Measurements from ENCODE around the gene LCMT1. TPM values are rescaled to one million over a fixed set of nuclear protein-coding genes. Genes with fewer than 3 reads are reported as not detected.
"Not testable (repeated sequence)": the region's sequence is repeated elsewhere in the genome, so short reads cannot be mapped to it uniquely, and the experiment has no call there.

LCMT1 gene
- 53.4 TPM for total RNA-seq

DNA sequence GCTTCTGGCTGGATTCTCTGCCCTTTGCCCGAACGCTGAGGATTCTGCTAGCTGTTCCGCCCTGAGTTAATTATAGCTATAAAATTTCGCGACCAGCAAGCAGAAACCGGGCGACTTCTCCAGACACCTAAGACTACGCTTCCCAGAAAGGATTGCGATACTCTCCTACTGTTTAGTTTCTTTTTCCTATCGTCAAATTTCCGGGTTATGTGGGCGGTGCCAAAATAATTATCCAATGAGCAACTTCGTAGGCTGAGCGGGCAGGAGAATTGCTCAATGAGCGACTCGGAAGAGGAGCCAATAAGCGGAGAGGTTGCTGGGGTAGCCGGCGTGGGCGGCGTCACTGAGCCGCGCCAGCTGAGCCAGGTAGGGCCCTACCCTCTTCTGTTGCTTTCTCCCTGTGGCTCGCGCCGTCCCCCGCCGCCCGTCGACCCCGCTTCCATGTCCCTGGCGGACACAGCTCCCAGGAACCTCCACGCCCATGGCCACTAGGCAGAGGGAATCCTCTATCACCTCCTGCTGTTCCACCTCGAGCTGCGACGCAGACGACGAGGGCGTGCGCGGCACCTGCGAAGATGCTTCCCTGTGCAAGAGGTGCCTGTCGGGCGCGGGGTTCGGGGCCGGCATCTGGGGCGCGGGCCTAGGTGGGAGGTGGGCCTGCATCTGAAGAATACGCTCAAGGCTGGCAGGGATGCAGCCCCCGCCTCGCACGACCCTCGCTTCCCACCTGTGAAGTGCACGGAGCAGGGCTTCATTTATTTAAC is at the start of gene LCMT1:
Gene LCMT1 (plus strand): TSS at position 340 of the 764 bp plus-strand sequence. CDS start 142 bp downstream, at position 482.
- FAIRE-seq = peak; percentile 92
- peak; percentile 86 to 93 for DNase-seq (ENCODE audit: low spot score in 2 of 2)

DNA sequence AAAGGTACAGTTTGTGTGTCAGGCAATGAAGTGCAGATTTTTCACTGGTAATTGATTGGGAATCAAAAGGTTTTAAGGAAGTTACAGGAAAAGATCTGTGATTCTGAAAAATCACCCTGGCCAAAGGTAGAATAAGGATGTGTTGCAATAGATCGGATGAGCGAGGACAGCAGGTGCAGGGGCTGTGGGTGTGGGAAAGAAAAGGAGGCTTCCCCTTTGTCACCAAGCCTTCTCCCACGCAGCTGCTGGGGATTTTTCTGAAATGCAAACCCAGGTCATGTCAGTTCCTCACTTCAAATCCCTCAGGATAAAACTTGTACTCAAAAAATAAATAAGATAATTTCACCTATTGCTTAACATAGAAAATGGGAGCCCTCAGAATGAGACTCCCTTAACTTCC is 48.4 kb upstream of the LCMT1 start:
- DNase-seq (ENCODE audit: low spot score in 2 of 2) = no peak
- FAIRE-seq = no peak

DNA sequence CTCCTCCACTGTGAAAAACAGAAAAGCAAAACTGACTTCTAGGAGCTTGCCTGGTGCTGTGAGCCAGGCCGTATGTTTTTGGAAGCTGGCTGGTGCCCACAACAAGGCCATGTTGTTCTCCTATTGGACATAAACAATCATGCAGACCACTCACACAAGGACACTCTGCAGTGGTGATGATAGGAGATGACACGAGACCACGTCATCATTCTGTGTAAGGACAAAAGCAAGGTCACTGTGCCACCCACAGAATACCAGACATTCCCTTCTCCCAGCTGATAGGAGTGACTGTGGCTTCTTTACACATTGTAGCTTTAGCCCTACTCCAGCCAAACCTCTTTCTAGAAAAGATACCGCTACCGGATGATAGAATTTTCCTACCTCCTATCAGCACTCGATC is 47.7 kb upstream of the LCMT1 start:
- no peak for DNase-seq (ENCODE audit: low spot score in 2 of 2)
- no peak for FAIRE-seq

DNA sequence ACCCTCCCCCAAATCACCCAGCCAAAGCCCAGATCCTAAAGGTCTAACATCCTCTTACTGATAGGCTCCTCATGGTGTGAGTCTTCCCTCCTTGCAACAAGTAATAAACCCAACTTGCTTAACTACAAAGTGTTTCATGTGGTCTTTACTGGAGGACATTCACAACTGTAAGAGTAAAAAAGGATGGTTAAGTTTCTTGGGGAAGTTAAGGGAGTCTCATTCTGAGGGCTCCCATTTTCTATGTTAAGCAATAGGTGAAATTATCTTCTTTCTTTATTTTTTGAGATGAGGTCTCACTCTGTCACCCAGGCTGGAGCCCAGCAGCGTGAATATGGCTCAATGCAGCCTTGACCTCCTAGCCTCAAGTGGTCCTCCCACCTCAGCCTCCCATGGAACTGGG is 47.3 kb upstream of the LCMT1 start:
- not testable (repeated sequence) for DNase-seq (ENCODE audit: low spot score in 2 of 2); FAIRE-seq

DNA sequence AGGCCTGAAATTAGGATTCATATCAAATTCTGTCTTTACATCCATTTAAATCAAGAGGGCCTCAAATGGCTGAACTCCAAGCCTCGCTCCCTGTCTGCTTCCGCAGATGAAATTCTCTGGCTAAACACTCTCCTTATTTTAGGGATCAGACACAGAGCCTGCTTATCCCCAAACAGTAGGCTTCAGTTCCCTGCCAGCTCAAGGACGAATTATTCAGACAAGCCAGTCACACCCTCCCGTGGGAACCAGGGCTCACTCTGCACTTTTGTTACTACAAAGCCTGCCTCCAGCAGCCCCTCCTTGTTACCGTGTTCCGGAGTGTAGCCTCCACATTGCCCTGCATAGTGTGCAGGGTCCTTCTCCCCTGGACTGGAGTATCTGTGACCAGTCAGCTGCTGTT is 46.6 kb upstream of the LCMT1 start:
- DNase-seq (ENCODE audit: low spot score in 2 of 2) (peak; percentile 54 to 65), FAIRE-seq (no peak)

DNA sequence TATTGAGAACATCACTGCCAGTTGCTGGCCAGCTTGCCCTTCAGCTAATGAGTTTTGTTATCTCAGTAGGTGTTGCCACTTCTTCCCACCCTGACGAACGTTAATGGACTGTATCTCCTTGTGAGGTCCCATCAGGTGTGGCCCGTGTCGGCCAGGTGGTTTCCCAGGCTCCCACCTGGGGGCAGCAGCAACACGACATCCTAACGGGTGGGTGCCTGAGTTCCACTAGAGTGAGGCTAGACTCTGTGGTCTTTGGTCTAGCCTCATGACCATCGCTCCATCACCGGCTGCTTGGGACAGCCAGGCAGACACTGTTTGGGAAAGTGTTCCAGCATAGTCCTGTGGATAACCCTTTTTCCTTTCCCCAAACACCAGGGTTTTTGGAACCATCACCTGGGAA is 45.6 kb upstream of the LCMT1 start:
- DNase-seq (ENCODE audit: low spot score in 2 of 2) (no peak), FAIRE-seq (no peak)

DNA sequence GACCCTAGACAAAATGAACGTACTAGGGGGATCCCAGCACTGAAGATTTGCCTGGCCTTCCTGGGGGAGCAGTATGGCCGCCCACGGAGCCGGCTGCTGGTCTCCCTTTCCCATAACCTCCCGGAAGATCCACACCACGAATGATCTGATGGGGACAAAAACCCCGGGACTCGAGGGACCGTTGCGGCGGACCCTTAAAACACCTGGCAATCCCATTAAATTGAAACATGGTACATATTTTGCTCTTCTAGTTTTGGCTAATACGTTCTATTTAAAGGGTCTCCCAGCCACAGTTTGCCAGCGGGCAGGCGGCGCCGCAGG is 45.2 kb upstream of the LCMT1 start:
- DNase-seq (ENCODE audit: low spot score in 2 of 2) (no peak), FAIRE-seq (no peak)

DNA sequence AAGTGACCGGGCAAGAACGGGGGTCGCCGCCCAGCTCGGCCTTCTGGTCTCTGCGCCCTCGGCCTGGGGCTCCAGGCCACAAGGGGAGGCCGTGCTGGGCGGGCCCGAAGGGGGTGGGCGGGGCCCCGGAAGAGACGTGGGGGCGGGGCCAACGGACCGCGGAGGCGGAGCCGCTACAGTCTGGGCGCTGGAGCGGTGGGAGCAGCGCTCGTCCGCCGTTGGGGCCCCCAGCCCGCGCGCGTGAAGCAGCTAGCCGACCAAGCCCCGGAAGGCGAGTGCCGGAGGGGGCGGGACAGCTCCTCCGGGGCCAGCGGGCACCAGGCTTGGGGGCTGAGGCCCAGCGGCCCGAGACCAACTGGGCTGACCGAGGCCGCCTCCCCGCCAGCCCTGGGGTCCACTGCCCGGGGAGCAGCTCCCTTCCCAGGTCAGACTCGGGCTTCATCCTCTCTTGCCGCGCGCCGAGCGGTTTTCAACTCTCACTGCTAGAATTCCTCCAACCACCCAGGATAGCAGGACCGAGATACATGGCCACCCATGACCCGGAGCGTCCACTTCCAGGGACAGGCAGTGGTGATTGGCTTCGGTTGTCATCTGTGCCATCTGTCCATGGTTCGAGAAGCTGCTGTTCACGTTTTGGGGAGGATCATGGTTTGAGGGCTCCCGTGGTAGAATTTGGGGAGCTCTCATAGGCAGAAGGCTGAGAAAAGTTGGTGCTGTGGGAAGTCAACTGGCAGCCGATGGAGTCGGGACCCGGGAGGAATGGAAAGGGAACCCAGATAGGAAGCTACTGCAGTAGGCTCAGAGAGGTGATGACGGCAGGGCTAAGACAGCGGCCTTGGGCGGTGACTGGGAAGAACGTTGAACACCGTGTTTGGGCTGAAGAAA is 44.6 kb upstream of the LCMT1 start:
- no peak for FAIRE-seq

DNA sequence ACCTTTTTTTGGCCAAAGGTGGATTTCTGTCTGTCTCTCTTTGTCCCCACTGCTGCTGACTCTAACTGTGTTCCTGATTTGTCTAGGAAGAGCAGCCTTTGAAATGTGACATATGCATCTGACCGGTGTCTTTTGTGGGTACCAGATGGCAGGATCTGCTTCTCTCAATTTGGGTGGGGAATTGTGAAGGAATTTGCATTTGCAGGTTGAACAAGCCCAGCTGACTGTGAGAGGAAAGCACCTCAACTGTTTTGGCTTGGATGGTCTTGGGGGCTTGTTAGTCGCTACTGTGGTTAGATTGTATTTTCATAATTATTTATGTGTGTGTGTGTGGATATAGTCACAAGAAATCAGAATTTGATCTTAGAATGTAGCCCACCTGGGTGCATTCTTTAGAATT is 37.7 kb upstream of the LCMT1 start:
- FAIRE-seq (no peak), DNase-seq (ENCODE audit: low spot score in 2 of 2) (no peak)

More for the DNA sequence above, 44.6 kb upstream of the LCMT1 start:
- DNase-seq (ENCODE audit: low spot score in 2 of 2) = peak; percentile 92 to 96

DNA sequence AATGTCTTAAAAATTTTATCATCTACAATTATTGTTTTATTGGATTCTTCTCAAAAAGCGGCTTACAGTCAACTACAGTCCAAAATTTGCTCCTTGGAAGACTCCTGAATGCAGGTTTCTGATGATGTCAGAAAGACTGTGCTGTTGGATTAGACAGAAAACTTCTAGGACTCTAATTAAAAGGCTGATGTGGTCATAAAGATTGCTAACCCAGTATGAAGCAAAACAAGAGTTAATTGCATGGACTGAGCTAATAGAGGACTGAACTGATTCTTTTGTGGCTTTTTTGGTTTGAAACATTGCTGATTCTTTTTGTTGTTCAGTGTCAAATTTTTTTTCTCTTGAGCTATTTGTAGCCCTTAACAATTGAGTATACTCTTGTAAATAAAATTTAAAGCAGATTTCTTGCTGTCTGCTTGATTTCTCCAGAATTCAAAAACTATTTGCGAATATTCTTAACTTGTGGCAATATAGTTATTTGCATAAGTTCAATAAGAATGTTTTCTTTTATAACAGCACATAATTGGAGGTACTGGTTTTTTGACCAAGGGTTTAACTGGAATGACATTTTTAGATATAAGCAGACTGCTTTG is 33.1 kb upstream of the LCMT1 start:
- FAIRE-seq (no peak), DNase-seq (ENCODE audit: low spot score in 2 of 2) (no peak)

DNA sequence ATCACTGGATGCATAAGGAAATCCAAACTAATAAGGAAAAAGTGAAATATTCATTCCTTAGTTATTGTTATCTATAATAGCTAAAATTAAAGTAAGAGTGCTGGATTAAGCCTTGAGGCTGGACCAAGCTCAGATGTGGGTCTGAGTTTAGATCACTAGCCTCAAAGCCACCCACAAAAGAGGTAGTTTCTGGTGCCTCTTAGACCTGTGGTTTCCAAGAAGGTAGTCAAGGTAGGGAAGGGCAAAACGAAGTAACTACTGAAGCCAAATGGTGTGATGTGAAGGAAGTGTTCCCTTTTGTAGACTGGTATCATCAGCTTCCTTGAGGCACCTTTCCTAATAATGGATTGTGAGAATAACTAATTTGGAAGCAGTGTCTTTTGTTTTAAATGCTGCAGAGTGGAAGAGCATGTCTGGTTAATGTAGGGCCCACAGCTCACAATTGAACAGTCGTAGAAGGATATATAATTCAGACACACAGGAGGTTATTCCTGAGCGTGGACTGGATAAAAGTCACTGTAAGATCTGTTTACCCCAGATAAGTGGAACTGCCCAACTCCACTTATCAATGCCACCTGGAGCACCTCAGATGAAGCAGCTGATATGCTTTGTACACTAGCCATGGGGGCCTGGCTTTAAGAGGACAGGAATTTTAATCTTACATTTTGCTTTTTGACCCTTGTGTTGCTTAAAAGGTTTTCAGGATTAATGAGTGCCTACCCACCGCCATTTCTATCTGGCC is 31.7 kb upstream of the LCMT1 start:
- DNase-seq (ENCODE audit: low spot score in 2 of 2) (no peak), FAIRE-seq (no peak)

DNA sequence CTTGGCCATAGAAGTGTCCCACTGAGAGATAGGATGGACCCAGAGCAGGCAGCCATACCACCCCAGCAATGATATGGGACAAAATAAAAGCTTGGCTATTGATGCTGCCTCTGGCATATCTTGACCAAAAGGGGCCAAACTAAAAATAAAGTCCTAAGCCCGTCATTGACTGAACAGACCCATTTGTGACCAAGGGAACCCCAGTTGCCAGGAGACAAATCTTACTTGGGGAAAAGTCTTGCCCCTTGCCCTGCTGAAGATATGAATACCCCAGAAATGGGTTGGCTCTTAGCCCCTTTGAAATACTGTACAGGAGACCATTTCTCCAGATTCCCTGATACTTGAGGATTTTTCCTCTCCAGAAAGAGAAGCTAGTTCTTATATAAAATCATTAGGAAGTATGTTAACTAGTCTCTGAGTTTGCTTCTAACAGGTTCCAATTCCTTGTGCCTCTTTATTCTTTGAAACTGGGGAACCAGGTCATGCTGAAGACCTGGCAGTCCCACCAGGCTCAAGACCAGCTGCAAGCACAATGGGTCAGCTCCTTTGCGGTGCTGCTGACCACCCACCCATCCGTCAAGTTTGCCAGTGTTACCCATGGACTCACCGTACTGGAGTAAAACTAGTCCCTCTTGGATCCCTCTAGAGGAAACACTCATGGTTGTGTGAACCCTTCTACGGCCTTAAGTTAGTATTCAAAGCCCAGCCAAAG is 31.0 kb upstream of the LCMT1 start:
- DNase-seq (ENCODE audit: low spot score in 2 of 2) (no peak), FAIRE-seq (no peak)

DNA sequence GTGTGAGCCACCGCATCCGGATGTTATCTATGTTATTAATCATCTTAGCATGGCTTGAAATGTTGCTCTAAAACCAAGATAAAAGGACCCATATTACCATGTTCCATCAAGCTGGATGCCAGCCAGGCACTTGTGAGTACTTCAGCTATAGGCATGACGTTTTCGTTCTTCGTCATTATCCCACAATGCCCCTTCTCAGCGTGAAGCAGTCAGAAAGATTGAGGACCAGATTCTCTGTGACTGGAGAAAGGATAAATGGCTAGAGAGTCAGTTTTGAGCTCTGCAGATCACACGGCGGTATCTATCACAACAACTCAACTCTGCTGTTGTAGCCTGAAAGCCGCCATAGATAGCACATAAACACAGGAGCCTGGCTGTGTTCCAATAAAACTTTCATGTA is 29.8 kb upstream of the LCMT1 start:
- FAIRE-seq = no peak
- no peak for DNase-seq (ENCODE audit: low spot score in 2 of 2)

DNA sequence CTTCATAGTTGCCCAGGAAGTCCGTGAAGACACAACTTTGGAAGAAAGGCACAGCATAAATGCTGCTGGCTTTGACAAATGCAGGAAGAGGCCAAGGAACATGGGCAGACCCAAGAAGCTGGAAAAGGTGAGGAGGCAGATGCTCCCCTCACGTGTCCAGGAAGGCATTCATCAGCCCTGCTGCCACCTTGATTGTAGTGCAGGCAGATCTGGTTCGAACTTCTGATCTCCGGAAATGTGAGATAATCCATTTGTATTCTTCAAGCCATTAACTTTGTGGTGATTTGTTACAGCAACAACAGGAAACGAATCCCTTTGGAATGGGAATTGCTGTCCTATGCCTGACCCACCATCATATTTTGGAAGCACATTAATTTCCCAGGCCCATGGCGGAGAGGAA is 28.5 kb upstream of the LCMT1 start:
- FAIRE-seq (no peak), DNase-seq (ENCODE audit: low spot score in 2 of 2) (no peak)

DNA sequence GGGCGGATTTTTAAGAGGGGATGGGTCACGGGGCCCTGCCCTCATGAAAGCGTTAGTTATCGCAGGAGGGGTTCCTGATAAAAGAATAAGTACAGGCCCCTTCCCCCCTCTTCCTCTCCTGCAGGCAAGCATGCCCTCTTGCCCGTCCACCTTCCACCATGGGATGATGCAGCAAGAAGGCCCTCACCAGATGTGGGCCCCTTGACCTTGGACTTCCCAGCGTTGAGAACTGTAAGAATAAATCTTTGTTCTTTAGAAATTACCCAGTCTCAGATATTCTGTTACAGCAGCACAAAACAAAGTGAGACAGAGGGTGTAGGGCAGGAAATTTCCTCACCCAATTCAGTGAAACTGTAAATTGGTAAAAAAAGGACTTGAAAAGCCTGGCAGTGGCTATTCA is 27.8 kb upstream of the LCMT1 start:
- no peak for DNase-seq (ENCODE audit: low spot score in 2 of 2)
- FAIRE-seq = no peak

DNA sequence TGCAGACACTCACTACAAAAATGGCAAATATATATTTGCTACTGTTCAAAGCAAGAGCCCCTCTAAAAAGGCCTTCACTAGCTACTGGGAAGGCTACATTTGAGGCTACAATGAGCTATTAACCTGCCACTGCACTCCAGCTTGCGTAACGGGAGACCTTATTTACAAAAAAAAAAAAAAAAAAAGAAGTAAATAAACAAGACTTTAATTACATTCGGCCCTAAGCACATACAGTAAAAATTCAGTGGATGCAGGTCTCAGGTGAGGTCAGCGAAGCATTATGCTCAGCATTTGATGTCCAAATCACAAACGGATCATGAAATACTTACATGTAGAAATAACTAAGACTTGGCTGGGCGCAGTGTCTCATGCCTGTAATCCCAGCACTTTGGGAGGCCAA is 26.7 kb upstream of the LCMT1 start:
- FAIRE-seq = no peak
- DNase-seq (ENCODE audit: low spot score in 2 of 2) = no peak

DNA sequence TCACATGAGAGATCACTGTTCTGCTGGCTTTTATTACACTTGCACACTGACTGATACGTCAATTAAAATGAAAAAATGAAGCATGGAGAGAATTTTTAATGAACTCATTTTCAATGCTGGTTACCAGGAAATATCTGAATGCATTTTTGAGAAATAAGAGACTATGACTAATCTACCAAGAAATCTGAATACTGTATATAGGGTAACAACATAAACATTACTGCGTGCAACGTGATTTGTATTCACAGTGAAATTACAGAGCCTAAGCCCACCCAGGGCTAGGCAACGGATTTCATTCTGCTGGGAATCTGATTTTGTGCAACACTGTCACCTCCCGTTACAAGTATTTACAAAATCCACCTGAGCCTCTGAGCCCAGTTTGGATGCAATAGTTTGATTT is 23.8 kb upstream of the LCMT1 start:
- no peak for DNase-seq (ENCODE audit: low spot score in 2 of 2)
- FAIRE-seq = no peak

DNA sequence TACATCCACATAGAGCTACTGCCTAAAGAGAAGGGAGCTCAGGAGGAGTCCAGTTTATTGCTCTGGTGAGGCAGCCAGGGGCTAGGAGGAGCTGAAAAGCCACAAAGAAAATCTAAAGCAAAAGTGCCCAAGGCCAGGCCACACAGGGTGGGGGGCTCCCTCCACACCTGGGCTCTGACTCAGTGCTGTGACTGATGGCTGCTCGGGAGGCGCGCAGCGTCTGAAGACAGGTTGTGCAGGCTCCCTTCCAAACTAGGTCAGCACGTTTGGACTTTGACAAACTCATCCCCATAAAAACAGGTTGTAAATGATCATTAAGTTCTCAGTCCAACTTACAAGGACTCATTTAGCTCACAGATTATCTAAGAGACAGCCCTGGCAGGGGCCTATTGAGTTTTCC is 22.2 kb upstream of the LCMT1 start:
- FAIRE-seq (no peak), DNase-seq (ENCODE audit: low spot score in 2 of 2) (no peak)

DNA sequence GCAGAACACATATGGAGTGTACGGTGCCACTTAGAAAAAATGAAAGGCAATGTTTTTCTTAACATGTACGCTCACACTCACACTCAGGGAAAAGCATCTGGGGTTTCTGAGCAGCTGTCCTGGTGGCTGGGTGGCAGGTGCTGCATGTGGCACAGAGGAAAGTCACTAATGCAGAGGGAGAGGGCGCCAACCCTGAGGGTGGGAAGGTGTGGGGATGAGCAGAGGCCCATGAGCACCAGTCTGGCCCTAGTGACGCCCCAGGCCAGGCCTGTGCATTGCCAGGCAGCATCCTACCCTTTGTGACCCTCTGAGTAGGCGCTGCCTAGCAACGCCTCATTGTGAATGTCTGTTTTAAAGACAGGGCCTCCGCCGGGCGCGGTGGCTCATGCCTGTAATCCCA is 19.1 kb upstream of the LCMT1 start:
- FAIRE-seq = no peak
- no peak for DNase-seq (ENCODE audit: low spot score in 2 of 2)

Data from frontal cortex (tissue), 4 donors.